Measurements from ENCODE around the gene HPS5.

HPS5 gene

GRCh38 chr11:18230859-18231258 lies 91.1 kb downstream of the HPS5 start:
- no peak for DNase-seq

- DNase-seq, result no peak
These were observed 92.4 kb downstream of the HPS5 start for GRCh38 chr11:18229501-18229900.

Data from activated CD8-positive, alpha-beta memory T cell treated with anti-CD3 and anti-CD28 coated beads, Interleukin-2, amount 50 U/mL, for 4 hours (primary cell).